Lower leg skin (tissue), 4 donors: ENCODE data around the gene OR4D1. TPM values are rescaled to one million over a fixed set of nuclear protein-coding genes. Genes with fewer than 3 reads are reported as not detected.
"Not testable (repeated sequence)": the region's sequence is repeated elsewhere in the genome, so short reads cannot be mapped to it uniquely, and the experiment has no call there.

ENCODE experiments used
- DNase-seq, 2 donors: peaks; one replicate each; pipeline ENCODE4 v3.0.0-alpha.2; 2019; ENCODE audit warnings: low spot score in 2 of 2
- H3K4me3 ChIP-seq: fragments of 200-600 bp; sonication (generic); 2 replicates; pipeline ENCODE4 v1.5.1; 2017; ENCODE audit warnings: mild to moderate bottlenecking, low read depth; ENCODE audit not compliant: poor library complexity, severe bottlenecking
- POLR2A ChIP-seq, 2 donors: fragments of 450-650 bp; IDR thresholded peaks; one replicate each; pipeline ENCODE4 v1.6.1; 2016 to 2017; ENCODE audit warnings: antibody characterized with exemption in 2 of 2, mild to moderate bottlenecking in 1 of 2, moderate library complexity in 1 of 2
- WGBS, 2 donors: methylation state at CpG; one replicate each; pipeline ENCODE4 v1.1.5; 2018; 5-methylcytosine and 5-hydroxymethylcytosine counted together
- intact Hi-C: fragments of 100-400 bp; cut with DNase I; formaldehyde crosslinking; loops from one replicate; pipeline ENCODE4 v1.15.0; 2023; ENCODE audit warnings: low total_unique reads
- total RNA-seq, 4 donors: library from RNA; depleted of rRNA; stranded (reverse); fragments of >200 nt; gene quantifications; one replicate each; pipeline ENCODE4 v1.1.0, GENCODE V29; 2016
- TF ChIP-seq, protein P1 (sequence below), 3 donors: fragments of 450-650 bp; IDR thresholded peaks; one replicate each; pipeline ENCODE4 v1.5.1; 2016; ENCODE audit warnings: antibody characterized with exemption in 3 of 3, mild to moderate bottlenecking in 3 of 3, moderate library complexity in 2 of 3

The OR4D1 gene
- total RNA-seq = under 1 TPM in 1 of 4 donors, not detected in 3; 0.17 TPM

DNA sequence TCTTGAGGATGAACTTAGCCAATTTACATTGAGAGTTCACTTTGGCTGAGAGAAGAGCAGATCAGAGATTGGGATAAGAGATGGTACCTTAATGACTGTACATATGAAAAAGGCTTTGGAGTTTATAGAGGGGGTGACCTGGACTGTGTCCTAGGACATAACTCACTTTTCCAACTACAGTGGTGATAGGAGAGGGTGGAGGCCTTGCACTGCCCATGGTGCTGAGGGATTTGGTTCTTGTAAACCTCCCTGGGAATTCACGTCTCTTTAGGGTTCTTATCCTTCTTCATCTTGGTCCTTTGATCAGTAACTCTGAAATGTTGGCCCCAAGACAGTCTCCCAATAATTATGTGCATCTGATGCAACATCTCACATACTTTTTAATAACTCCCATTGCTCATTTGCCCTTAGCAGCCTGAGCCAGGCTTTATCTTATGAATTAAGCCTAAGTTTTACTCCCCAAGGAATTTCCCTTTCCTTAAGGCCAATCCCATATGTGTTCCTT lies at the start of gene OR4D1:
TSS of gene OR4D1 (plus strand) at position 455 of the 505 bp plus-strand sequence. CDS start 6,770 bp downstream, outside the sequence.
- TF ChIP-seq, protein P1, sequence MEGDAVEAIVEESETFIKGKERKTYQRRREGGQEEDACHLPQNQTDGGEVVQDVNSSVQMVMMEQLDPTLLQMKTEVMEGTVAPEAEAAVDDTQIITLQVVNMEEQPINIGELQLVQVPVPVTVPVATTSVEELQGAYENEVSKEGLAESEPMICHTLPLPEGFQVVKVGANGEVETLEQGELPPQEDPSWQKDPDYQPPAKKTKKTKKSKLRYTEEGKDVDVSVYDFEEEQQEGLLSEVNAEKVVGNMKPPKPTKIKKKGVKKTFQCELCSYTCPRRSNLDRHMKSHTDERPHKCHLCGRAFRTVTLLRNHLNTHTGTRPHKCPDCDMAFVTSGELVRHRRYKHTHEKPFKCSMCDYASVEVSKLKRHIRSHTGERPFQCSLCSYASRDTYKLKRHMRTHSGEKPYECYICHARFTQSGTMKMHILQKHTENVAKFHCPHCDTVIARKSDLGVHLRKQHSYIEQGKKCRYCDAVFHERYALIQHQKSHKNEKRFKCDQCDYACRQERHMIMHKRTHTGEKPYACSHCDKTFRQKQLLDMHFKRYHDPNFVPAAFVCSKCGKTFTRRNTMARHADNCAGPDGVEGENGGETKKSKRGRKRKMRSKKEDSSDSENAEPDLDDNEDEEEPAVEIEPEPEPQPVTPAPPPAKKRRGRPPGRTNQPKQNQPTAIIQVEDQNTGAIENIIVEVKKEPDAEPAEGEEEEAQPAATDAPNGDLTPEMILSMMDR (IDR thresholded peaks at IDR 0.05) = no peak
- no peak for TF ChIP-seq POLR2A (IDR thresholded peaks at IDR 0.05)

DNA sequence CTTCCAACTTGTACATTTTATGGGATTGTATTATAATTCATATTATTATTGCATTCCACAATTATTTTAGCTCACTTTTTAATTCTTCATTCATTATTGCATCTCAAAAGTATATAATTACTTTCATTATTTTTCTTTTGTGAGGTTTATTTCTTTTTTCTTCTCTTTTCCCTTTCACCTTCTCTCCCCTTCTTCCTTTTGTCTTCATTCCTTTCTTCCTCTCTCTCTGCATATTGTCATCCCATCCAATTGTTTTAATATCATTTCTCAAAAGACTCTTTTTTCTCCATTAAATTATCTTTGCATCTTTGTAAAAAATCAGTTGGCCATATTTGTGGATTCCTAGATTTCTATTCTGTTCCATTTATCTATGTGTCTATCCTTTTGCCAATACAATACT lies 47.7 kb upstream of the OR4D1 start:
- intact Hi-C loops = no loop called here
- no peak for DNase-seq
- no peak overlapping the region for H3K4me3 ChIP-seq
- TF ChIP-seq POLR2A (IDR thresholded peaks at IDR 0.05) = no peak
- TF ChIP-seq, protein P1 (IDR thresholded peaks at IDR 0.05) = no peak

More for the DNA sequence above, at the start of gene OR4D1:
- no peak for DNase-seq
- intact Hi-C loops = no loop called here
- WGBS, 2 donors = 42 to 55% methylated on average over 1 of the region's 1 CpG
- no peak within 1 kb of the TSS for H3K4me3 ChIP-seq

DNA sequence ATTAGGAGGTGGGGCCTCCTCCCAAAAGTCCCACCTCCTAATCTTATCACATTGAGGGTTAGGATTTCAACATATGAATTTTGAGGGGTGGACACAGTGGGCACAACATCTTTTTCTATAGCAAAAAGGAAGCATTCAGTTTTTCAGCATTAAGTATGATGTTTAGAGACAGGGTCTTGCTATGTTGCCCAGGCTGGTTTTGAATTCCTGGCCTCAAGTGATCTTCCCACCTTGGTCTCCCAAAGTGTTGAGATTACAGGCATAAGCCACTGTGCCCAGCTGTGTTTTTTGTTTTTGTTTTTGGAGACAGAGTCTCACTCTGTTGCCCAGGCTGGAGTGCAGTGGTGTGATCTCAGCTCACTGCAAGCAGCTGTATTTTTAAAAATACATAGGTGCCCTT lies 46.3 kb upstream of the OR4D1 start:
- intact Hi-C loops, DNase-seq, H3K4me3 ChIP-seq: not testable (repeated sequence)

DNA sequence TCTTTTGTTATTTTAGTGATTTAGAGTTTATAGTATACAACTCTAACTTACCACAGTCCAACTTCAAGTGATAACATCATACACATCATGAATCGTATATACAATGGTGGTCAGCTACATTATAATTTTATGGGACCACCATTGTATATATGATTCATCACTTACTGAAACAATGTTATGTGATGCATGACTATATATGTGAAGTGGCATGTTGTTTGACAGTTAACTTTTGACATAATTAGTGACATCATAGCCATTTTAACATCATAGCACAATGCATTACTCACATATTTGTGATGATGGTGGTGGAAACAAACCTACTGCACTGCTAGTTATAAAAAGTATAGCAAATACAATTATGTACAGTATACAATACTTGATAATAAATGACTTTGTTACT lies 43.1 kb upstream of the OR4D1 start:
- intact Hi-C loops = no loop called here
- WGBS, 2 donors = 97 to 98% methylated on average over 1 of the region's 1 CpG
- DNase-seq = no peak
- no peak for TF ChIP-seq POLR2A (IDR thresholded peaks at IDR 0.05)
- TF ChIP-seq, protein P1 (IDR thresholded peaks at IDR 0.05) = no peak
- H3K4me3 ChIP-seq = no peak overlapping the region

DNA sequence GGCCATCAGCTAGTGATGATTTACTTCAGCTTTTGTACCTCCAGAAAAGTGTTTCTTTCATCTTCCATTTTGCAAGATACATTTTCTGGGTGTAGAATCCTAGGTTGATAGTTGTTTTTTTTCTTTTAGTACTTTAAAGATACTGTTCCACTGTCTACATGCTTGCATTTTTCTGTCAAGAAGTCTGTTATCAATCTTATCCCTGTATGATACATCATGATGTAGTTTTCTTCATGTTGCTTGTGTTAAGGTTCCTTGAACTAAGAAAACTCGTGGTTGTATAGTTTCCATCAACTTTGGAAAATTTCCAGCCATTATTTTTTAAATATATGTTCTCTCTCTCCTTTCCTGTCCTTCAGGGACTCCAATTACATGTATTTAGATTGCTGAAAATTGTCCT lies 40.9 kb upstream of the OR4D1 start:
- H3K4me3 ChIP-seq = no peak overlapping the region
- 45 to 71% methylated on average over 1 of the region's 1 CpG for WGBS, 2 donors
- TF ChIP-seq POLR2A (IDR thresholded peaks at IDR 0.05) = no peak
- TF ChIP-seq, protein P1 (IDR thresholded peaks at IDR 0.05) = no peak
- no peak for DNase-seq
- intact Hi-C loops = loop anchor here (2.0 kb wide), 1 partner anchor 41 kb away; no protein-coding TSS in a partner anchor

DNA sequence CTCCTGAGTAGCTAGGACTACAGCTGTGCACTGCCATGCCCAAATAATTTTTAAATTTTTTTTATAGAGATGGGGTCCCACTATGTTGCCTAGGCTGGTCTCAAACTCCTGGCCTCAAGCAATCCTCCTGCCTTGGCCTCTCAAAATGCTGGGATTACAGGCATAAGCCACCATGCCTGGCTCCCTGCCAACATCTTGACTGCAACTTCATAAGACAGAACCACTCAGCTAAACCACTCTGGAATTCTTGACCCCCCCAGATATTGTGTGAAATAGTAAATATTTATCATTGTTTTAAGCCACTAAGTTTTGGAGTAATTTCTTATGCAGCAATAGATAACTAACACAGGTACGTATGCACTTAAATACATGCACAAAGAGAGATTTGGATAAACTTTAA lies 39.0 kb upstream of the OR4D1 start:
- TF ChIP-seq, protein P1 (IDR thresholded peaks at IDR 0.05) = no peak
- no peak for TF ChIP-seq POLR2A (IDR thresholded peaks at IDR 0.05)
- no peak overlapping the region for H3K4me3 ChIP-seq
- intact Hi-C loops = no loop called here
- no peak for DNase-seq
- 84 to 94% methylated on average over 1 of the region's 1 CpG for WGBS, 2 donors
